Upper lobe of right lung (tissue), 1 donor: ENCODE data around the gene FAR2. TPM values are rescaled to one million over a fixed set of nuclear protein-coding genes. Genes with fewer than 3 reads are reported as not detected.

Experiments used
- ATAC-seq: fragments of 200-7000 bp; cut with Tn5 transposase; one replicate; pipeline ENCODE4 v1.9.1; 2020; ENCODE audit warnings: mild to moderate bottlenecking, moderate library complexity
- DNase-seq: peaks from one replicate; pipeline ENCODE4 v3.0.0-alpha.2; 2020
- H3K27ac ChIP-seq: fragments of 200-600 bp; one replicate; pipeline ENCODE4 v1.8.0; 2022
- H3K27me3 ChIP-seq: fragments of 200-600 bp; one replicate; pipeline ENCODE4 v1.8.0; 2022; ENCODE audit warnings: mild to moderate bottlenecking
- H3K36me3 ChIP-seq: fragments of 200-600 bp; one replicate; pipeline ENCODE4 v1.8.0; 2022
- H3K4me1 ChIP-seq: fragments of 200-600 bp; one replicate; pipeline ENCODE4 v1.8.0; 2022
- H3K4me3 ChIP-seq: fragments of 200-600 bp; one replicate; pipeline ENCODE4 v1.8.0; 2022; ENCODE audit warnings: mild to moderate bottlenecking
- H3K9me3 ChIP-seq: fragments of 200-600 bp; one replicate; pipeline ENCODE4 v1.8.0; 2022
- CTCF ChIP-seq: fragments of 200-600 bp; IDR thresholded peaks from one replicate; pipeline ENCODE4 v1.8.0; 2022; ENCODE audit warnings: antibody characterized with exemption
- intact Hi-C: fragments of 100-400 bp; cut with DNase I; formaldehyde crosslinking; loops from one replicate; pipeline ENCODE4 v1.11.0; 2022
- total RNA-seq: library from RNA; stranded (reverse); fragmentation: NEBNext Ultra II Directional; extraction: Animal tissue kit (Norgen Biotek cat#: 25700); gene quantifications from one replicate; pipeline ENCODE4 v1.2.1, GENCODE V29; 2021
- donor health status: DM: no; HTN: yes; CAD: no; lungs with severe emphysema.

Gene FAR2
- total RNA-seq, 1 donor from 2014 or later: 13.3 TPM

GRCh38 chr12:29317556-29318363 is 168.7 kb downstream of the FAR2 start:
- Histone ChIP-seq H3K27me3 (no peaks in the 10 kb centered on the region), H3K9me3 (no peaks in the 10 kb centered on the region), H3K4me3 (no peak overlapping the region), H3K4me1 (no peaks in the 10 kb centered on the region), H3K27ac (no peak overlapping the region), H3K36me3 (no peaks in the 10 kb centered on the region)
- intact Hi-C loops: loop anchor here (10.0 kb wide), 1 partner anchor 233 kb away; no protein-coding TSS in a partner anchor
- TF ChIP-seq CTCF: peak; percentile 76
- peak; percentile 98 for ATAC-seq
- no peak for DNase-seq

- TF ChIP-seq CTCF: no peak
- DNase-seq (no peak), ATAC-seq (no peak)
- Histone ChIP-seq H3K27ac (no peak overlapping the region), H3K4me3 (no peak overlapping the region), H3K27me3 (no peaks in the 10 kb centered on the region), H3K36me3 (no peaks in the 10 kb centered on the region), H3K9me3 (no peaks in the 10 kb centered on the region), H3K4me1 (no peaks in the 10 kb centered on the region)
- intact Hi-C loops: no loop called here
Observed at GRCh38 chr12:29320295-29321085, 171.4 kb downstream of the FAR2 start.

GRCh38 chr12:29322157-29322556 is 173.1 kb downstream of the FAR2 start:
- no peak for TF ChIP-seq CTCF

GRCh38 chr12:29329411-29329810 is 180.3 kb downstream of the FAR2 start:
- Histone ChIP-seq H3K27ac (no peak overlapping the region), H3K9me3 (no peaks in the 10 kb centered on the region), H3K4me3 (no peak overlapping the region), H3K4me1 (no peaks in the 10 kb centered on the region), H3K36me3 (peaks cover 3% of the 10 kb centered on the region), H3K27me3 (no peaks in the 10 kb centered on the region)
- no peak for TF ChIP-seq CTCF
- DNase-seq (no peak), ATAC-seq (no peak)
- intact Hi-C loops: no loop called here

More at GRCh38 chr12:29322157-29322556, 173.1 kb downstream of the FAR2 start:
- intact Hi-C loops: no loop called here
- no peaks in the 10 kb centered on the region for H3K4me1 ChIP-seq
- H3K27ac ChIP-seq: no peak overlapping the region
- no peak for ATAC-seq
- H3K27me3 ChIP-seq: no peaks in the 10 kb centered on the region
- no peak for DNase-seq
- no peaks in the 10 kb centered on the region for H3K9me3 ChIP-seq
- H3K4me3 ChIP-seq: no peak overlapping the region
- no peaks in the 10 kb centered on the region for H3K36me3 ChIP-seq

GRCh38 chr12:29333178-29333577 is 184.1 kb downstream of the FAR2 start:
- no peak for DNase-seq
- Histone ChIP-seq H3K4me3 (no peak overlapping the region), H3K27ac (no peak overlapping the region), H3K4me1 (no peaks in the 10 kb centered on the region), H3K9me3 (no peaks in the 10 kb centered on the region), H3K27me3 (no peaks in the 10 kb centered on the region), H3K36me3 (peaks cover 3% of the 10 kb centered on the region)
- TF ChIP-seq CTCF: no peak
- no peak for ATAC-seq
- intact Hi-C loops: no loop called here
